Vagina (tissue), 2 donors: ENCODE data around the gene ATG4B.

Experiments
- POLR2A ChIP-seq, 2 donors: fragments of 450-650 bp; IDR thresholded peaks; one replicate each; pipeline ENCODE4 v1.6.1; 2017; ENCODE audit warnings: antibody characterized with exemption in 2 of 2, mild to moderate bottlenecking in 2 of 2, moderate library complexity in 2 of 2
- POLR2AphosphoS5 ChIP-seq, 2 donors: sonication (generic); formaldehyde crosslinking; IDR thresholded peaks; one replicate each; pipeline ENCODE4 v1.9.0; 2017; ENCODE audit warnings: antibody characterized with exemption in 2 of 2, mild to moderate bottlenecking in 2 of 2, low read depth in 1 of 2; ENCODE audit not compliant: insufficient read depth in 1 of 2
- TF ChIP-seq, protein P1 (sequence below), 3 experiments: fragments of 450-650 bp in 2 of 3; fragments of 200-600 bp in 1 of 3; sonication (generic) in 1 of 3; IDR thresholded peaks; one replicate each; pipeline ENCODE4 v1.5.1; 2017 to 2019; ENCODE audit warnings: antibody characterized with exemption in 3 of 3, mild to moderate bottlenecking in 2 of 3, moderate library complexity in 2 of 3

DNA sequence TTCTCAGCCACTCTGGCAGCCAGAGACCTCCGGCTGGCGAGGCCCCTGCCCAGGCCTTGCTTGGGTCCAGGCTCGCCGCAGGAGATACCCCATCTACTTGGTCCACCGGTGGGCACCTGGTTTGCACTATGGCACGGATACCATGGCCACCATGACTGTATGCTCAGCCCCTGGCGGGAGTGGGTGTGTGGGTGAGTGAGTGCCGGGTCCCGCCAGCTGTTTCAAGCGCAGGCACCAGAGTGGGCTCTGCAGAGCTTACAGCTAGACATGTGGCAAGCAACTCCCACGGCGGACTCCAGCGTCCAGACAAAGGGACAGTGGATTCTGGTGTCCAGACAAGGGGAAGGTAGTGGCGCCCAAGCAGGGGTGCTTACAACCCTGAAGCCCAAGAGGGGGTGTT lies 1.4 kb downstream of the ATG4B start:
- TF ChIP-seq, protein P1, sequence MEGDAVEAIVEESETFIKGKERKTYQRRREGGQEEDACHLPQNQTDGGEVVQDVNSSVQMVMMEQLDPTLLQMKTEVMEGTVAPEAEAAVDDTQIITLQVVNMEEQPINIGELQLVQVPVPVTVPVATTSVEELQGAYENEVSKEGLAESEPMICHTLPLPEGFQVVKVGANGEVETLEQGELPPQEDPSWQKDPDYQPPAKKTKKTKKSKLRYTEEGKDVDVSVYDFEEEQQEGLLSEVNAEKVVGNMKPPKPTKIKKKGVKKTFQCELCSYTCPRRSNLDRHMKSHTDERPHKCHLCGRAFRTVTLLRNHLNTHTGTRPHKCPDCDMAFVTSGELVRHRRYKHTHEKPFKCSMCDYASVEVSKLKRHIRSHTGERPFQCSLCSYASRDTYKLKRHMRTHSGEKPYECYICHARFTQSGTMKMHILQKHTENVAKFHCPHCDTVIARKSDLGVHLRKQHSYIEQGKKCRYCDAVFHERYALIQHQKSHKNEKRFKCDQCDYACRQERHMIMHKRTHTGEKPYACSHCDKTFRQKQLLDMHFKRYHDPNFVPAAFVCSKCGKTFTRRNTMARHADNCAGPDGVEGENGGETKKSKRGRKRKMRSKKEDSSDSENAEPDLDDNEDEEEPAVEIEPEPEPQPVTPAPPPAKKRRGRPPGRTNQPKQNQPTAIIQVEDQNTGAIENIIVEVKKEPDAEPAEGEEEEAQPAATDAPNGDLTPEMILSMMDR (IDR thresholded peaks at IDR 0.05): no peak
- TF ChIP-seq POLR2A (IDR thresholded peaks at IDR 0.05): no peak
- TF ChIP-seq POLR2AphosphoS5 (IDR thresholded peaks at IDR 0.05; ENCODE audit: insufficient read depth in 1 of 2, low read depth in 1 of 2): no peak
